ENCODE results near the gene TRIO. TPM values are rescaled to one million over a fixed set of nuclear protein-coding genes. Genes with fewer than 3 reads are reported as not detected.

Gene TRIO
- total RNA-seq, 1 donor from 2014 or later, result 192 TPM

DNA sequence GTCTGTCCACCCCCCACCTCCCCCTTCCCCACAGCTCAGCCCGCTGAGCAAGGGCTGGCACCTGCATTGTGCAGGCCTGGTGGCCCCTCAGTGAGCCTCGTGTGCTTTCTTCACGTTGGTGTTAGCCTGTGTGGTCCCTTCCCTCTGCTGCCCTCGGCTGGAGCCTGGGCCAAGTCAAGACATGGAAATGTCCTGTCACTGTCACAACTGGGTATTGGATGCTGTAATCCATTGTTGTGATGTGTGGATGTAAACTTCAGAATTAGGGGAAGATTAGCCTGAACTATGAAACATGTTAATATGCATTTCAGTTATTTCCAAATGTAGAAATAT, 103.9 kb downstream of the TRIO start:
- DNase-seq (ENCODE audit: low spot score) (no peak), ATAC-seq (no peak)
- intact Hi-C loops (cut with DNase I), result no loop called here

DNA sequence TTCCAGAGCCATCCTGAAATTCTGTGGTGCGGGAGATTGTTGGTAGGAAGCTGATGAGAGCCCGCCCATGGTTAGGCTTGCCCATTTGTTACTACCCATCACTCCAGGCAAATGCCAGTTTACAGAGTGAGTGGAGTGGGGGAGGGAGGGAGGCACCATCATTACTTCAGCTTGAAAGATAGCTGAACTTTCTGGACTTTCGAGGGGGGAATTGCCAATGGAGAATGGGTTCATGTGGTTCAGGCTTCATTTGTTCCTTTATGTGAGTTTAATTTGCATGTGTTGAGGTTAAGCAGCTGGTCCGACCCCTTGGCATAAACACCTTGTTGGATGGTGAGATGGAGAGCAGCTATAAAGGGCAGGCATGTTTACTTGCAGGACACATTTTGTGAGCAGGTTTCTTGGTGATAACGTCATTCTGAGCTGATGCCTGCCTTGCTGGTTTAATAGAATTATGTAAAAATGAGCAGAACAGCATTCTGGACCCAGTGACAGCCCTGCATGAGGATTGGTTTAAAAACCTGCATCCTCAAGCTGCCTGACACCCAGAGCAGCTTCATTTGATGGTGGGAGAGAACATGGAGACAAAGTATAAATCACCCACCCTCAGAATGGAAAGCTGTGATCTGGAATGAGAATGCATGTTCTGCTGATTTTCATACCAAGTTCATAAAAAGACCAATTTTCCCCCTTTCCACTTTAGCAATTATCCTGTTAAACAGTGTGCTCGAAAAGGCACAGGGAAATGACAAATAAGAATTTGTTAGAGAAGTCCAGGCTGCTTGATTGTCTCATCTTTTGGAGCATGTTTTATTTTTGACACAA, 106.3 kb downstream of the TRIO start:
- no peak for DNase-seq (ENCODE audit: low spot score)
- intact Hi-C loops (cut with DNase I), result no loop called here
- no peak for ATAC-seq

DNA sequence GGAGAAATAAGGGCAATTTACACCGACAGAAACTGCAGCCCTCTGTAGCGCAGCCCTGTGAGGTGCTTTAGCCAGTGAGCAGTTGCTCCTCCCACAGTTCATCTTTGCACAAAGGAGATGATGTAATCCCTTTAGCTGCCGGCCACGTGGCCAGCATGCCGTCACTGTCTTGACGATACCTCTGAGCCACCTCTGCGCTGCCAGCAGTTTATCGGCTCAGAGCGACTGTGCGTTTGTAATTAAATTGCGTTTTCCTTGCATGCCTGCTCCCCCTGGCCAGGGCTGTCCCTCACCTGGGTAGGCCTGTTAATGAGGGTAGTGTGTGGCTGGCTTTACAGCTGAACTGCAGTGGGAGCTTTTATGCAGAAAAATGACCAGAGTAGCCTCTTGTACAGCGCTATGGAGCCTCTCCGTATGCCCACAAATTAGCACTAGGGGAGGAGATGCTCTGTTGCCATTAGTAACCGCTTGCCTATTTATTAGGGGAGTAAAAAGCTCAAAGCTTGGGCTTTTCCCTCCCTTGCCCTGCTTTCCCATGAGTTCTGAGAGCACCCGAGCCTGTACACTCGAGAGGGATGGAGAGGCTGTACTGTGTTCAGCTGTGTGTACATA, 107.0 kb downstream of the TRIO start:
- intact Hi-C loops (cut with DNase I), result no loop called here
- ATAC-seq (peak; percentile 97), DNase-seq (ENCODE audit: low spot score) (peak; percentile 75)

DNA sequence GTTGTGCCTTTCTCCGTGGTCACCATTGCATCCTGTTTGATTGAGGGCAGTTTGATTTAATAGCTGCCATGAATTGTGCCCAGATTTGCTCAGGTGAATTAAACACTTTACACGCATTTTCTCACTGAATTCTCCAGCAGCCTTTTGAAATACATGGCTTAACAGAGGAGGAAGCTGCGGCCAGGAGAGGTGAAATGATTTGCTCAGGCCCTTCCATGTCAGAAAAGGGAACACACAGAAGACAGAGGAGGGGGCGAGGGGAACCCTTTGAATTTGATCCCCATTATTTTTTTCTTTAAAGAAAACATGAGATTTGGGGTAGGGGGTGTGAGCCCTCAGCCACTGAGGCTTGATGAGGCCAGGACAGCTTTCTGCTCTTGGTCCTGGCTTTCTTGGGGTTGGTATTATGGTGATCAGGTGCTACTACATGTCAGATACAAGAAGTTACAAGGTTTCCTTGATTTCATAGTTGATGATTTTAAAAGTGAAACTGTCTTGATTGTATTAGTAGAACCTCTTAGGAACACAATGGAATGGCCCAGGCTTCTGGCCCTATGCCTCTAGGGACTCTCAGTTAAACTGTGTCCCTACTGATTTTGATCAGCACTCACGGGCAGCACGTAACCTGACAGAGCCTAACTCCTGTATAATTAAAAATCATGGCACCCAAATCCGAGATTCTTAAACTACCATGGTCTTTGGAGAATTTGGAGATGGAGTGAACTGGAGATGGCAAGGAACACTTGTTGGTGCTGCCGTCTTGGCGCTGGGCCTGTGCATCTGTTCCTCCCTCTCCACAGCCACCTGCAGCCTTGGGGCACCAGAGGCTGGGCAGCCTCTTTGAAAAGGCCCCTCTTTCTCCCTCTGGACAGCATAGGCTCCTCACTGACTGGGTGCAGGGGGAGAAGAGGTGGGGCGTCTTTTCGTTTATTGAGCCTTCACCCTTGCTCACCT, 107.9 kb downstream of the TRIO start:
- intact Hi-C loops (cut with DNase I), result no loop called here
- ATAC-seq (no peak), DNase-seq (ENCODE audit: low spot score) (no peak)

- intact Hi-C loops (cut with DNase I), result no loop called here
- DNase-seq (ENCODE audit: low spot score) (no peak), ATAC-seq (no peak)
Measured at GRCh38 chr5:14251733-14252132, 108.6 kb downstream of the TRIO start.

- intact Hi-C loops (cut with DNase I), result no loop called here
- ATAC-seq (no peak), DNase-seq (ENCODE audit: low spot score) (no peak)
Measured at GRCh38 chr5:14252793-14253192, 109.7 kb downstream of the TRIO start.

GRCh38 chr5:14254686-14255085, 111.5 kb downstream of the TRIO start:
- no peak for DNase-seq (ENCODE audit: low spot score)
- no peak for ATAC-seq
- intact Hi-C loops (cut with DNase I), result no loop called here

DNA sequence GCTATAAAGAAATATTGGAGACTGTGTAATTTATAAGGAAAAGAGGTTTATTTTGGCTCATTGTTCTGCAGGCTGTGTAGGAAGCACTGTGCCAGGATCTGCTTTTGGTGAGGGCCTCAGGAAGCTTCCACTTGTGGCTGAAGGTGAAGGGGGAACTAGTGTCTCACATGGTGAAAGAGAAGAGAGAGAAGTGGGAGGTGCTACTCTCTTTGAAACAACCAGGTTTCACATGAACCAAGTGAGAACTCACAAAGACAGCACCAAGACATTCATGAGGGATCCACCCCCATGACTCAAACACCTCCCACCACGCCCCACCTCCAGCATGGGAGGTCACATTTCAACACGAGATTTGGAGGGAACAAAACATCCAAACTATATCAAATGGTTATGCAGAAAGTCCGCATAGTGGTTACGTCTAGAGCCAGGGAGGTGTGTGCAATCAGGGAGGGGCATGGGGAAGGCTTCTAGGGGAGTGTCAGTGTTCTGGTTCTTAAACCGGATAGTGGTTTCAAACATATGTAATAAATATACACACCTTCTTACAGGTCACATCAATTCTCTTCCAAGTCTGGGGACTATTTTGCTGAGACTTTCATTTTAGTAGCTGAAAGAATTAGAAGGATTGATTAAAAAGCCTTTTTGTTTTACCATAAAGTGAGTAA, 113.0 kb downstream of the TRIO start:
- no peak for DNase-seq (ENCODE audit: low spot score)
- no peak for ATAC-seq
- intact Hi-C loops (cut with DNase I), result no loop called here

- DNase-seq (ENCODE audit: low spot score) (no peak), ATAC-seq (no peak)
- intact Hi-C loops (cut with DNase I), result no loop called here
Measured at GRCh38 chr5:14256756-14257393, 113.7 kb downstream of the TRIO start.

GRCh38 chr5:14257995-14258403, 114.9 kb downstream of the TRIO start:
- ATAC-seq (no peak), DNase-seq (ENCODE audit: low spot score) (no peak)
- intact Hi-C loops (cut with DNase I), result no loop called here

DNA sequence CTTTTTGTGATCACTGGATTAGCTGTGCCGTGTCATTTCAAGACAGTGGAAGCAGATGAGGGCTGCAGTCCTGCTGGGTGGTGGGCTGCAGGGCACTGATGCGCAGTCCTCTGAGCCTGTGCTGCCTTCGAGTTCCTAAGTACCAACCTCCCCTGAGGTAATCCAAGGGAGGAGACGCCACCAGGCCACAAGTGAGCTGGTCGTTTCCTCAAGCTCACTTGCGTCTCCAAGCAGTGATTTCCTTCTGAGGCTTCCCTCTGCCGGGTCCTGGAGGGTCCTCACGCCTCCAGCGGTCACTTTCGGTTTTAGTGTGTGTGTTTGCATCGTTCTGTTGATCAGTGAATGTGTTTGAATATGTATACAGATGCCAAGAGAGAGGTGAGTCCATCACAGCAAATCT, 115.7 kb downstream of the TRIO start:
- DNase-seq (ENCODE audit: low spot score) (no peak), ATAC-seq (peak; percentile 36)
- intact Hi-C loops (cut with DNase I), result no loop called here

GRCh38 chr5:14260637-14261036, 117.5 kb downstream of the TRIO start:
- intact Hi-C loops (cut with DNase I), result loop anchor here (5.0 to 10.0 kb wide), 3 partner anchors 76 to 146 kb away; partner anchors contain the start of gene TRIO
- ATAC-seq, result no peak
- no peak for DNase-seq (ENCODE audit: low spot score)

DNA sequence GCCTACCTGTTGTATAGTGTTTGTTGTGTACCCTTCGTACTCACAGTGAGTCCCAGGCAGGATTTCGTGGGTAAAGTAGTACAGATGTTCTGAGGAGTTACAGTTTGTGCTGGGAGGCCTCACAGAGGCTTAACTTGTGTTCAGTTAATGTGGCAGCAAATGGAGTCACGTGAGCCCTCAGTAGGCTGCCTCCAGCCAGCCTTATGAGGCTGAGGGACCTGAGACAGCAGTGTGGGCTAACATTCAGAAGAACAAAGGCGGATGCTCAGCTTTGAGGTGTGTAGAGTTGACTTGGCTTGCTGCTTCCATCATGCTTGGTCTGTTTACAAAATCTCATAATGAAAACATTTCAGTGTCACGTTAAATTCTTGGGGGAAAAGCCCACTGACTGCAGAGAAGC, 118.1 kb downstream of the TRIO start:
- intact Hi-C loops (cut with DNase I), result loop anchor here (5.0 to 10.0 kb wide), 3 partner anchors 76 to 146 kb away; partner anchors contain the start of gene TRIO
- DNase-seq (ENCODE audit: low spot score) (no peak), ATAC-seq (no peak)

DNA sequence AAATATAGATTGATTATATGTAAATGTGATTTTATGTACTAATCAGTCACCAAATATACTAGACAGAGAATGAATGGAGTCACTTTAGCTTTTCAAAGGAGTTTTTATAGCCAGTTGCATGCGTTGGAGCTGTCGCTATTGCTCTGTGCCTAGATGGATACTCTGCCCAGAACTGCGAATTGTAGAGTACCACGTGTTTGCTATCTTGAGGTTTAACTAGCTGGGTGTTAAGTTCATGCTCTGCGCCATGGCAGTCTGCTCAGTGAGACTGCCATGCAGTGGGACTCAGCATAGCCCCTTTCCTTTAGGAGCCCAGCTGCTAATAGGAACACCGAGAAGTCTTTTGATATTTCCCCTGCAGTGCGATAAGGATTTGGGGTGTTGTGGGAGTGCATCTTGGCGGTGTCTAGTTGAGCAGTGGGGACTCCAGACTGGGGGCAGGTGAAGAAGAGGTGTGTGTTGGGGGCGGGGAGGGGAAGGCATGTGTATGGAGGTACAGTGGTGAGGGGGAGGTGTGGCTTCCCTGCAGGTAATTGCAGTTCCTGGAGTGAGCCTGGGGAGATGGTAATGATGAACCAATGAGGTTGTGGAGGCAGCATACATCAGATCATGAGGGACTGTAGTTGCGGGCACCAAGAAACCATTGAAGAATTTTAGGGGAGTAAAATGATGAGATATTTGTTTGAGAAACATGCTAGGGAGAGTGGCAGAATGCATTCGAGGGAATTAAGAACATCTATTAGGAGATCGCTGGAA, 118.9 kb downstream of the TRIO start:
- ATAC-seq (no peak), DNase-seq (ENCODE audit: low spot score) (no peak)
- intact Hi-C loops (cut with DNase I), result loop anchor here (5.0 to 10.0 kb wide), 3 partner anchors 77 to 147 kb away; partner anchors contain the start of gene TRIO

DNA sequence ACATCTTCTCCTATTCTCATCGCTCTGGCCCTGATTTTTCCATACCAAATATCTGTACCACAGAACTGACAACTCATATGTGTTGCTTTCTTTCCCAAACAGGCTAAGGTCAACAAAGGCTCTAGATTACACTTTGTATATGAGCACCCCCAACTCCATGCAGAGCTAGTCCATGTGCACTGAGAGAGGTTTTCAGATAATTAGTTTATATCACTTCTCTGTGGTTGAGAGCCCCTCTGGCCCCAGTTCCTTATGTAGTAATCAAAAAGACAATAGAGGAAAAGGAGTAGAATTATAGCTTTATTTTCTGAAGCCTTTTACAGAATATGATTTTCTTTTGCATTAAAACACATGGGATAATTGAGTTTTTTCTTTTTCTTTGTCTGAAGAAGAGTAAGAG, 120.0 kb downstream of the TRIO start:
- DNase-seq (ENCODE audit: low spot score) (no peak), ATAC-seq (no peak)
- intact Hi-C loops (cut with DNase I), result loop anchor here (5.0 to 10.0 kb wide), 3 partner anchors 78 to 148 kb away; partner anchors contain the start of gene TRIO

GRCh38 chr5:14263699-14264098, 120.6 kb downstream of the TRIO start:
- ATAC-seq (no peak), DNase-seq (ENCODE audit: low spot score) (no peak)
- intact Hi-C loops (cut with DNase I), result loop anchor here (5.0 to 10.0 kb wide), 3 partner anchors 79 to 149 kb away; partner anchors contain the start of gene TRIO

DNA sequence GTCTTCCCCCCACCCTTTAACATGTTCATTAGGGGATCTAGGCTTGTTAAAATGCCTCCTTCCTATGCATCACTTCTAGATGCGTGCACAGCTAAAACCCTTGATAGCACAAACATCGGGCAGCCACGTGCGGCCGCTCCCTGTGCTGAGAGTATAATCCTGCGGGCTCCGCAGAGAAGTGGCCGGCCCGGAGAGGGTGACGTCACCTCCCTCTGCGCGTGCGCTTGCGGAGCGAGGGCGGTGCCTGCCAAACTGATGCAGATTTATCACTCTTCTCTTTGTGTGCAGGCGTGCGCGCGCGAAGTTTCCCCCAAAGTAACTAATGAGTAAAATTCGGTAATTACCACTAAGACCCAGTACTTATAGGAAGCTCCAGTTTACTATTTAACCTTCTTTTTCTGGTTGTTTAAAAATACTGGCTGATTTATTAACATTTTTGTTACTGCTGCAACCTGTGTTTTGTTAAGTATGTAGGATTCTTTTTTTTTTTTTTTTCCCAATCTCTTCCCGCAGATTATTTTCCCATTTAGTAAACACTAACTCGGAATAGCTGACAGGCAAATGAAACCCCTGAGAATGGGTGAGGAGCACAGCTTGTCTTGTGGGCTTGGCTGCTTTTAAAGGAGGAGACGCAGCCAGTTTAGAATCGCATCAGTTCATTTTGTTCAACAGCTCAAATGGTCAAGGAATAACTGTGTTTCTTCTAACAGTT, 121.6 kb downstream of the TRIO start:
- DNase-seq (ENCODE audit: low spot score) (peak; percentile 94), ATAC-seq (peak; percentile 98)
- intact Hi-C loops (cut with DNase I), result loop anchor here (5.0 to 10.0 kb wide), 3 partner anchors 80 to 150 kb away; partner anchors contain the start of gene TRIO
